C4-2B (cell line): ENCODE results near the gene ETAA1.

Experiments
- CTCF ChIP-seq: fragments of 450-650 bp; conservative IDR thresholded peaks from 2 replicates; pipeline ENCODE4 v1.5.1; 2017; ENCODE audit warnings: mild to moderate bottlenecking
- ZFX ChIP-seq: fragments of 450-650 bp; IDR thresholded peaks from 2 replicates; pipeline ENCODE4 v1.6.1; 2017

- no peak for TF ChIP-seq CTCF
- TF ChIP-seq ZFX = no peak
These were observed 56.2 kb downstream of the ETAA1 start for GRCh38 chr2:67453310-67453709.
